ENCODE measurements around the gene CACNA1C.

Gene CACNA1C

DNA sequence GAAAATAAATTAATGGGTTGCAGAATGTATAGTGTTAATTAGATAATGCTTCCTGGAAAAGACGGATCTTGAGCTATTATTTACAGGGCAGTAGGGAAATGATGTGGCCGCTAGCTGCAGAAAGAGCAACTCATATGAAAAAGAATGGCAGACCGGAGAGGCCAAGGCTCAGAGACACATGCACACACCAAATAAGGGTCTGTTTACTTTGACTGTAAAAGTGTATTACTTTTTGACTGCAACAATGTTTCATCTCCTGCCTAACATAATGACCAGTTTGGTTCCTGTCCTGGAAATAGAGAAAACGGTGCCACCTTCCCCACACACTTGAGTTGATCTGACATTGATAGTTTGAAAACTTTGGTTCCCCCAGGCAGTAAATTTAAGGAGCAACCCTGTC is 290.9 kb downstream of the CACNA1C start:
- no peak for DNase-seq (ENCODE audit: low read depth in 3 of 3)

DNA sequence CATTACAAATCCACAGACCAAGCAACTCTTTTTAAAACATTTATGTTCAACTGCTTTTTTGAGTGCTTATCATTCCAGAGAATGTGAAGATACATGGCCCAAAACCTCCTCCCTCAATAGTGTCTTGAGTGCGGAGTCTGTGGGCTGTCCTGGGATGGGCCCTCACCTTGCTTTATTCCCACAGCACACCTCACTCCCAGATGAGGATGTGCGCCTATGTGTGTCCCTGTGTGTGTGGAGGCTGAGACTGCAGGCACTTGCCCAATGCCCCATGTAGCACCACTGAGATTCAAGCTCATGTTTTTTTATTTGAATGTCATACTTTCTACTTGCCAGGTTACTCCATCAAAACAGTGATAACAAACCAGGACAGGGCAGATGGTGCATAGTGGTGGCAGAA is 291.7 kb downstream of the CACNA1C start:
- DNase-seq (ENCODE audit: low read depth in 3 of 3), result no peak

DNA sequence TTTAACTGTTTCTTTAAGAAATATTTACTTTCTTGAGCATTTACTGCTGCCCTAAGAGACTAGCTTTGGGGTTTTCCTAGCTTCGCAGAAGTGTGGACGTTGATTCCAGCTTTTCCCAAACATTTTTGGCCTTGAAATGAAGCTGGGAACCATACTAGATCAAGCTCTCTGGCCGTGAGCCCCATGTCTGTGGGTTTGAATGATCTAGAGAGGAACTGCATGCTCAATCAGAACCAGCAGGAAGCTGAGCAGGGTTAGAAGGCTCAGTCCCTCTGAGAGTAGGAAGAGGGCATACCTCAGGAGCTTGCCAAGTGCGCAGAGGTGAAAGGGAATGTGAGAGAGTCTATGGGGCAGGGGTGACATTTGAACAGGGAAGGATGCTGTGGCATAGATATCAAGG is 292.1 kb downstream of the CACNA1C start:
- no peak for DNase-seq (ENCODE audit: low read depth in 3 of 3)

DNA sequence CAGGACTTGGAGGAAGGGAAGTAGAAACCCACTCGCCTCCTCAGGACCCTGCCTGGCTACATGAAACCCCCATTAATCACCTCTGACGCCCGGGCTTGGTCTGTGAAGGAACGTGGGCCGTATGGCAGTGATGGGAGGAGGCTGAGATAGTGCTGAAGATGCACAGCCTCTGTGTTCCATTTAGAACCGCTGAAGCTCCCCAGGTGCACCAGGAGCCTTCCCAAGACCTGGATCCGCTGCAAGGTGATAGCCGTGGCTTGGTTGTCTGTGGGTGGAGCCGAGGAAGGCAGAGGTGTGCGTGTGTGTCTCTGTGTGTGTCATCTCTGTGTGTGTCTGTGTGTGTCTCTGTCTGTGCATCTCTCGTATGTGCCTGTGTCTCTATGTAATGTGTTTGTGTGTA is 293.1 kb downstream of the CACNA1C start:
- no peak for DNase-seq (ENCODE audit: low read depth in 3 of 3)

DNA sequence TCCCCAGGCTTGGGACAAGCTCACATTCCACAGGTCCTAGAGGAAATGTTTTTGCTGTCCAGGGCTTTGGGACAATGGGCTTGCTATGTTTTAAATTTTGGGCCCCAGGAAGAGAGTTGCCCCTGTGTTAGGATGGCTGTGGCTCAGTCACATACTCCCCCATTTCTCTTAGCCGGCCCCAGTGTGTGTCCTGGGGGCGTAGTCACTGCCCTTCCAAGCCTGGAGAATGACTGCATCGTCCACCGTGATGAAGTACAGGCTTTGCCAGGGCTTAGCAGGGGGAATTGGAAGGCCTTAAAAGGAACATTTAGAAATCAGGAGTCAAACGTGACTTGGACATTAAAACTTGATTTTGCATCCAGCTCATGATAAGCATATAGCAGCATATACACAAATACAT is 293.6 kb downstream of the CACNA1C start:
- no peak for DNase-seq (ENCODE audit: low read depth in 3 of 3)

DNA sequence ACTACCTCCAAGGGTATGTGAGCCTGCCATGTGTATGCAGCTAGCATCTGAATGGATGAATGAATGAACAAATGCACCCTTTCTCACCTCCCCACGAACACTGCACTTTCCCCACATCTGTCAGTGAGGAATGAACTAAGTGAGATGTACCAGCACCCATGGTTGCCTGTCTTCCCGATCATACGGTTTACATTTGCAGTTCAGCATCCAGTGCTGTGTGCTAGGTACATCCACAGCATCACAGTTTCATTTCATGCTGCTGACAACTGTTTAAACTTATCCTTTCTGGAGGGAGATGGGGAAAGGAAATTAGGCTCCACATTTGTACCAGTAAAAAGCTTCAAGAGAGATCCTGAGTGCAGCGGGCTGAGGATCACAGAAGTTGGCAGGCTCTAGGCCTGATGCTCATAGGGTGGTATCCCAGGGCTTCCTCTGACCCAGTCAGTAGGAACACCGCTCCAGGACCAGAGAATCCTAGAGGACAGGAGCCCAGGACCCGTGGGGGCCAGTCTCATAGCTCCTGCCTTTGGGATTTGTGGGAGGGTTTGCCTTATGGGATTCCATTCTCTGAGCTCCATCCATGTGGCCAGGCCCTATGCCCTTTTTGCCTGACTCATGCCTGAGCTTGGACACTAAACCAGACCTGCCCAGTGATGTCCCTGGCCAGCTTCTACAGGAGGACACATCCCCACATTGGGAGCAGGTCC is 294.5 kb downstream of the CACNA1C start:
- DNase-seq (ENCODE audit: low read depth in 3 of 3), result no peak

DNA sequence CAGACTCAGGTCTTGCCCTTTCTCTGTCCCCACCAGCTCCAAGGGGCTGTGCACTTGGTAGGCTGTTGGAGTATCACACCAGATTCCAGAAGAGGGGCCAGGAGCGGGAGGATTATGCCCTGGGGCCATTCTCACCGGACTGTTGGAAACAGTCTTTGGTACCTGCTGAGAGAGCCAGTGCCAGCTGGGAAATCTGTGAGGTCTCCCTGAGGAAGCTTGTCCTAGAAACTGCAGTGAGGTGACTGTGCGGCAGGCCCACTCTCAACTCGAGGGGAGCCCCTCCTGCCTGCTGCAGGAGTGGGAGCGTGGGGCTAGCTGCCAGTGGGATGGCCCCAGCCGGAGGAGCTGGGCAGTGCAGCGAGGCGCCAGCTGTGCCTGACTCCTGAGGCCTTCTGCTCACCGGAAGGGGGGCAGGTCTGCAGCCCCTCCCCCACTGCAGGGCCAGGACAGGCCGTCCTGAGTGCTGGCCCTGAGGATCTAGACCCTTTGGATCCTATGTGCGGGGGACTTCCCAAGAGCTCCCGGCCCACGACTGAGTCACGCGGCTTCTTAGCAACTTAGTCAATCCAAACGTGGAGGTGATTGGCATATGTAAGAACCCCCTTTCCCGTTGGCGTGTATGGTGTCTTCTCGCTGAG is 295.2 kb downstream of the CACNA1C start:
- DNase-seq (ENCODE audit: low read depth in 3 of 3), result no peak

DNA sequence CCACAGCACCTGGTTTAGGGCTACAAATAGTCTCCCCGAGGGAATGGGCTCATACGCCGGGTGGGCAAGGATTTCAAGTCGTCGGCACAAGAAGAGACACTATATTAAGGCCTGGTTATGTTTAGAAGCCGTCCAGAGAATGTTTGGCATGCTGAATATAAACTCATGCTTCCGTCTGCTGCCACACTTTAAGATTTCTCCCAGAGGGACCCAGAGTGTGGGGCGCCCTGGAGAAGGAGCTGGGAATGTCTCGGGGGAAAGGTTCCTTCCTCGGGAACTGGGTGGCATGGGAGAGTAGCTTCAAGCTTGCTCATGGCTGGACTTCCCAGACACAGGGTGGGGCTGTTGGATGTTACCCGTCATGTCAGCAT is 295.7 kb downstream of the CACNA1C start:
- no peak for DNase-seq (ENCODE audit: low read depth in 3 of 3)

DNA sequence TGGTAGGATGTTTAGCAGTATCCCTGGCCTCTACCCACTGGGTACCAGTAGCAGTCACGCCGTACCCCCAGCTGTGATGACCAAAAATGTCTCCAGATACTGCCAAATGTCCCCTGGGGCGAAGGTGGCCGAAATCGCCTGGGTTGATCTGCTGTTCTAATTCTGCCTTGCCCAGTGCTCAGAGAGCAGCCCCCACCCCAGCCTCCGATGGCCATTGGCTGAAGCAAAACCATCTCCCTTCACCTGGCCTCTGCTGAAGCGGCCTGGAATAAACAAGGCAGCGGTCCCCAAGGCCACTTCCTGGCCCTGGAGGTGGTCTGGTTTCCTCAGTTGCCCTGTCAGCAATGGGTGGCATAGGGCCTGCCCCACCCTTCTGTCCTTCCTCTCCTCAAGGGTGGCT is 298.4 kb downstream of the CACNA1C start:
- no peak for DNase-seq (ENCODE audit: low read depth in 3 of 3)

DNA sequence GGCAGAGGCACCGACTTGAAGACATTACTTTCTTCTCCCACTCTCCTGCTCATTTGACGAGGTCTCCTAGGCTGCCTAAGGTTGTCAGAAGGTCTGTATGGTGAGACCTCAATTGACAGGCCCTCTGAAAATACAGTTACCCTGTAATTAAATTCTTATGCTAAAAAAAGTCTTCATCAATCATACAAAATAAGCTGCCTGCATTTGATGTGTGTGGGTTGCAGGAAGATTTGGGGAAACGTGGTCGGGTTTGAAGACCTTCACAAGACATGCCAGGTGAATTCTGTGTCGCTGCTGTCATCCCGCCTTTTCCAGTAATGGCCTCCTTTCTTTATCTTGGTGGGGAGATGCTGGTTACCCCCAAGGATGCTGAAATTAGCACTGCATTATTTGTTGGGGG is 299.4 kb downstream of the CACNA1C start:
- DNase-seq (ENCODE audit: low read depth in 3 of 3), result no peak

DNA sequence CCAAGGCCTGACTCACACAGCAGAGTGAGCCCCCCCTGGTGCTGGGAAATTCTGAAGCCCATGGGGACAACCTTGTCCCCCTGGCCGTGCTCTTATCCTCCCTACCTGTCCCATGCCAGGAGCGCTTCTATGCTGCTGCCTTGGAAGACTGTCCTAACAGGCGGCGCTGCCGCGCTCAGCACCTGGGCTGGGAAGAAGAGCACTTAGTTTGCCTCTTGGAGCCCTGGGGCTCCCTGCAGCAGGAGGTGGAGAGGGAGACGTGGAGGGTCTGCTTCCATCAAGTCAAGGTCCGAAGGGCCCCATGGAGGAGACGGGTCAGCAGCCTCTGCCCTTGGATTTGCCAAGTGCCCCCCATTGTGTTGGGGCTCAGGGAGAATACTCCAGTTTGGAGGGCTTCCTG is 300.5 kb downstream of the CACNA1C start:
- DNase-seq (ENCODE audit: low read depth in 3 of 3), result no peak

DNA sequence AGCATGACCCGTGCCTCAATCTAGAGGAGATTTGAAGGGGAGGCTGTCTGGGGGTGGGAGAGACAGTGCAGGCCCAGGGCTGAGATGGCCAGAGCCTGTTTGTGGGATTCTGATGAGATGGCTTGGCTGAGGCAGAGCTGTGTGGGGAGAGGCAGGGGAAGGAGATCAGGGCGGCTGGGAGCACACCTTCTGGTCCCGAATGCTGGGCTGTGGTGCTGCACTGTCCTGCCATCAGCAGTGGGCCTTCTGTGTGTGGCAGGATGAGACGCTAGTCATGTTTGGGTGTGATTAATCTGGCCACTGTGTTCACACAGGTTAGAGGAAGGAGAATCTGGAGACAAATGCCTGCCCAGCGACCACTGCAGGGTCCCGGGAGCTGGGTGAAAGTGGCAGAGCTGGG is 300.9 kb downstream of the CACNA1C start:
- no peak for DNase-seq (ENCODE audit: low read depth in 3 of 3)

DNA sequence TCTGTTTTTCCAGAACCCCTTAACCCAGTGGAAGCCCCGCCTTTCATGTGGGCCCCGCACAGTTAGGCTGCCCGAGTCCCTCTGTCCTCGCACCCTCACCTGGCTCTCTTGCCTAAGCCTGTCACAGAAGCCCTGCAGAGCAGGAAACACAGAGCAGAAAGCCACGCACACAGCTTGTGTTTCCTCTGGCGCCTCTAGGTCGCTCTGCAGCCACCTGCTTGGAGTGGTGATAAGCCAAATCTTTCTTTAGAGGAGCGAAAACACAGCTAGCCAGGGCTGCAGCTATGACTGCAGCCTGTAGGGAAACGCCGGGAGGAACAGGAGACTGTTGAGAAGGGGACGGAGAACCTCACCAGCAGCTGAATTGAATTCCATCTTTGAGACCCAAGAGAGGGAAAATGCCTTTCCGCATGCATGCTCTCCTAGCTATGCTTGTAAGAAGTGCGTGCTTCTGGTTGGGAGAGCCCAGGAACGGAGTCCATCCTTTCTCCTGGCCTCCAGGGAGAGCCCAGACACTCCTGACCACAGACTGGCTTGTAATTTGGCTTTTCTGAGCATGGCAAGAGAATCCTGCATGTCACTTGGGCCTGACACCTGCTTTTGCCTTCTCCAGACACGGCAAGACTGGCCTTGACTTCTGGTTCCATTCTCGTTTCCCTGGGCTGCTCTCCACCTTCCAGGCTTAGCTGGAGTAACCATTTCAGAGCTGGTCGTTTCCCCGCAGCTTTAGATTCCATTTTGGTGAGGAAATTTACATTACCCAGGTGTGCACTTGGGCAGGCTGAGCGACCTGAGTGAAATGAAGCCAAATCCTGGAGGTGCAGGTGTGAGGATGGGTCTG is 301.6 kb downstream of the CACNA1C start:
- no peak for DNase-seq (ENCODE audit: low read depth in 3 of 3)

DNA sequence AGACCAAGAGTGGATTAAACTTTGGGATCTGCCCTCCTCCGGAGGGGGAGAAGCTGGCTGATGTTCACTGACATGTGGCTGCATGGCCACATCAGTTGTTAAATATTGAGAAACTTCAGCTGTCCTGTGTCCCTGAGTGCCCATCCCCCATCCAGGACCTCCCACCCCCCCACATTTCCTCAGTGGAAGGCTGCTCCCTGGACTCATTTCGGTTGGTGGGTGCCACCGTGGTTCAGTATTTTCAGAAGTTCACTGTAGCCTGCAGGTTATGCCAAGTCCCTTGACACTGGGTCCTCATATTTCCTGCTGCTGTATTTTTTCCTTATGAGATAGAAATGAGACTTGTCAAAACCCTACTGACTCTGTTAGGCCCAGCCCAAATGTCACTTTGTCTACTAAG is 302.4 kb downstream of the CACNA1C start:
- no peak for DNase-seq (ENCODE audit: low read depth in 3 of 3)

DNA sequence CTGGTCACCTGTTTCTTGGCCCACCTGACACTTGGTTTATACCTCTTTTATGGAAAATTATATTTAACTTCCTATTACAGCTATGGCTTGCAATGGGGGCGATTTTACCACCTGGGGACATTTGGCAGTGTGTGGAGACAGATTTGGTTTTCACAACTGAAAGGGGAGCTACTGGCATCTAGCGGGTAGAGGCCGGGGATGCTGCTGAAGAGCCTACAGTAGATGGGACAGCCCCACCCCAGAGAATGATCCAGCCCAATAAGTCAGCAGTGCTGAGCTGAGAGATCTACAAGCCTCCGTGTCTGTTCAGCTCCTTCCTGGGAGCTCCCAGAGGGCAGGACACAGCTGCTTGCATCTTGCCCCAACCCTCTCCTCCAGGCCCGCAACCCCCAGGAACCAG is 302.8 kb downstream of the CACNA1C start:
- no peak for DNase-seq (ENCODE audit: low read depth in 3 of 3)

DNA sequence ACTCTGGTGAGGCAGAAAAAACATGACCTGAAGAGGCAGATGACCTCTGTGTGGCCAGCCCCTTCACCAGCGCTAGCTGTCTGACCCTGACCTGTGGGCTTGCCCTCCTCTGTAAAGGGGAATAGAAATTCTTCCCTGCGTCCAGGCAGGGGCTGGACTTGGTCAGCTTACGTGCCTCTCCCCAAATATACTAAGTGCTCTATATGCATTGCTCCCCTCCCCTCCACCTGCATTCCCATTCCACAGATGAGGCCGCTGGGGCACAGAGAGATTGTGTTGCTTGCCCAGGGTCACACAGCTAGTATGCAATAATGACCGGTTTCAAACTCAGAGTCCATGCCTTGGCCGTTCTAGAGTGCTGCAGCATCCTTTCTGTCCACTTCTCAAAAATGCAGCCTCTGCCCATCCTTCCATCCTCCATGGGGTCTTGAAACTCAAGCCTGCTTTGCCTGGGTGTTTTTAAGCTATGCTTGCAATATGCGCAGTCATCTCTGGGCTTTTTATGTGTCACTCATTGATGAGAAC is 303.9 kb downstream of the CACNA1C start:
- no peak for DNase-seq (ENCODE audit: low read depth in 3 of 3)

DNA sequence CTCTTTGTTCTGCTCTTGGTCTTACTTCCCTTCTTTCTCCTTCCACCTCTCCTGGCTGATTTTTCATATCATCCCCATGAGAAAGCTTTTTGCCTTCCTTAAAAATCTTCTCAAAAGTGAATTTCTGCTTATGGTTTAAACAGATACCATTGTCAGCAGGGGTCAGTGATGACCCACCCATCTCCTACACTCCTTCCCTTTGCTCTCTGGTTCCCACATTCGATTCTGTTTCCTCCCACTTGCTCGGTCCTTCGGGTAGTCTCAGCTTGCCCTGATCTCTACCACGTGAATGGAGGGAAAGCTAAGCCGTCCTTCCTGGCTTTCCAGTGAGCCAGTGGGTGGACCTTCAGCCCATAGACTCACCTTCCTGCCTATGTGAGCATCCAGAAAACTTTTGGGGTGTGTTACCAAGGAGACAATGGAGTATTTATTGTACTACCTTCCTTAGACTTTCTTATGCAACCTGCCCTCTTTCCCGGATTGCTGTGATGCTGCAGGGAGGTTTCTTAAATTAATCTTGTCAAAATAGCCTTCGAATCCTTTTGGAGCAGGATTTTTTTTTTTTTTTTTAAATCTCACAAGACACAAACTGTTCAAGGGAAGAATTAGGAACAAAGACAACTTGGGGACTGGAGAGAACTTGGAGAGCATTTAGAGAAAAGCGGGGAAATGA is 306.3 kb downstream of the CACNA1C start:
- no peak for DNase-seq (ENCODE audit: low read depth in 3 of 3)

DNA sequence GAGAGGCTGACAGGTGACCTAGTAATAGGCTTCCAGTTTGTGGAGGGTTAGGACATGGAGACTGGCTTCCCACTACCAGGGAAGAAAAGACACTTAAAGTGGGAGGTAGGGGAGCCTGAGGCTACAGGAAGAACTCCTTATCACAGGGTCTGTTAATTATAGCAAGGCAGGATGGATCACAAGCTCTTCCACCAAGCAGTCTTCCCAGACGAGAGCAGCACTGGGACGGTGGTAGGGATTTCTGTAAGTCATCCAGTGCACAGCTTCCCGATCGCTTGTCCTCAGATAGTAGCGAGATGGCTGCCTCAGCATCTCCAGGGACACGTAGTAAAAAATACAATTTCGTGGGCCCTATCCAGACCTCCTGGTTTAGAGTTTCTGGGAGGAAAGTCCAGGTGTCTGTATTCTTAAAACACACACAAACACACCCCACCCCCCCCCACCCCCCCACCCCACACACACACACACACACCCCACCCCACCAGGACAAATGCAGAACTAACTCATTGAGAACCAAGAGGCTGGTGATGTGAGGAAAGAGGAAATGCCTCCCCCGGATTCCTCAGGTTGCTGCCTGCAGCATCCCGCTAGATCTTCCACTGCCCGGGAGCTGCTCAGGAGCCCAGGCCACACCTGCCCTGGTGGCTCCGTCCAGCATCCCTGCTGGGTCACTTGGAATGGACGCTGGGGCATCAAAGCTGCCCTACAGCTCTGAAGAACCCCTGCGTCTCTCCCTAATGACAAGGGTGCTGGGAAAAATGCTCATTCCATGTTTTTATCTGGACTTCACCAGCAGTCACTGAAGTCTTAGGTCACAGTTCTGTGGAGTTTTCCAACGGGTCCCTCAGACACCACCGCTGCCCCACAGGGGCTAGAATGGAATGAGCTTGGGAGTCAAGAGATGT is 307.2 kb downstream of the CACNA1C start:
- no peak for DNase-seq (ENCODE audit: low read depth in 3 of 3)

DNA sequence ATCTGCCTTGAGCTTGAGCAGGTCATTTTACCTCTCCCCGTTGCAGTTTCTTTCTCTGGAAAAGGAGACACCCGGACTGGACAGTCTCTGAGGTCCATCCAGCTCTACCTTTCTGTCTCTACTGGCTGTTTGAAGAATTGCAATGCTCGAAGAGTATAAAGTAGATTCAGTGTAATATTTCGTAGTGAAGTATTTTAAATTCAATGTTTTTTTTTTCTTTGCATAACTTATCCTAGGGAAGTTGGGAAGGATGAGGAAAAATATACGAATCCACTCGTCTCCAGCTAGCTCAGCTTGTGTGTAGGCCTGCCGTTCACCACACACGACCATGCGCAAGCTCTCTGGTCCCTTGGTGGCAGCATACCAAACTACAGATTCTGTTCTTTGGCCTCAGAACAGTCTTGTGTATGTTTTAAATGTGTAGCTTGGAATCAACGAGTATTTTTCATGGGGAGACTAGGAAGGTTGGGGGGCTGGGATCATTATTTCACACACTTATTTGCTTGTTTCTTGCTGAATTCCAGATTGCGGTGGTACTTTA is 307.9 kb downstream of the CACNA1C start:
- DNase-seq (ENCODE audit: low read depth in 3 of 3), result no peak

DNA sequence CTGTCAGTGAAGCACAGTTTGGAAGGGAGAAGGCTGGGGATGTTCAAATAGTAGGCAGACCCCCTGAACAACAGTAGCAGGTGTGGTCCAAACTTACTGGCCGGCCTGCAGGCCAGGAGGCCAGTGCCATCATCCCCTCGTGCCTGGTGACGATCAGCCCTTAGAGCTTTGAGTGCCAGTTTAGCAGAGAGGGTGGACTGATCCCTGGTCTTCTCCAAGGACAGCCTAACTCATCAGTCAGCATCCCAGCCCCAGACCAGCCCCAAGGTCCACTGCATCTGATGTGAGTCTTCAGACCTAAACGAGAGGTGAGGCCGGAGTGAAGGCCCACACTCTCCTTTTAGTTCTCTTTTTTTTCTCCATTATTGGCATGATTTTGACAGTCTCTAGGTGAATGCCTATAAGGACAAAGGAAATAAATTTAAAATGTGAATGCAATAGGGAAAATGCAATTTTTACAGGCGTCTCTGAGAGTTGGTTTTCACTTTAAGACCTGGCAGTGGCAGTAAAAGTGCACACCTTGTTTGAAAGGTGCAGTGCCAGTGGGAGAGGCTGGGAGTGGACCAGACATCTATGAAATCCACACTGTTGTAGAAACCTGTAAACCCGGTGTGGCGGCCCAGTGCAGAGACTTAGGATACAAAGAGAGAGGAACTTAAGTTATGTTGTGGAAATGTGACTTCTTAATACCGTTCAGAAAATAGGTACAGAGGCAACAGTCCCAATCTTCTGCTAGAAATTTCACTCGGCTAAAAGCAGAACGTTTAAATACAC is 311.2 kb downstream of the CACNA1C start:
- no peak for DNase-seq (ENCODE audit: low read depth in 3 of 3)
